ENCODE measurements around the gene RIMKLA.

Gene RIMKLA

GRCh38 chr1:42370876-42371549, 9.6 kb upstream of the RIMKLA start:
- no peak for DNase-seq (ENCODE audit: low read depth in 1 of 2, low spot score in 1 of 2)

DNA sequence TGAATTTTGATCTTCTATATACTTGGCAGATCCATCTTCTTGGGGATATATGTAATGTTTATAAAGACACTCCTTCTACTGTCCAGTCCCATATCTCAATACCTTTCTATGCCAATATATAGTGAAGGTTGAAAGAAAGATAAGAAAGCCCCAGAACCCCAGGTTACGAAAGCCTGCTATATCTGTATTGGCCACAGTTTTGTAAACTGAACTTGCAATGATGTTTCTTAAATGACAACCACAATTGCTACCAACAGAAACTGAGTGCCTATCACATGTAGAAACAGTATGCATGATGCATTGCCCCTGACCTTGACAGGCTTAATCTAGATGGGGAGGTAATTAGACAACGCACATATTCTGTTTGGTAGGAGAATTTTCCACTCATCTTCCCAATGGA, 7.8 kb upstream of the RIMKLA start:
- DNase-seq (ENCODE audit: low read depth in 1 of 2, low spot score in 1 of 2): no peak

- DNase-seq (ENCODE audit: low read depth in 1 of 2, low spot score in 1 of 2): peak in 1 of 2 donors; percentile 1
Measured at GRCh38 chr1:42379794-42380585, 602 bp upstream of the RIMKLA start.

GRCh38 chr1:42381280-42381673, 685 bp downstream of the RIMKLA start:
- DNase-seq (ENCODE audit: low read depth in 1 of 2, low spot score in 1 of 2): no peak

GRCh38 chr1:42385283-42385682, 4.7 kb downstream of the RIMKLA start:
- no peak for DNase-seq (ENCODE audit: low read depth in 1 of 2, low spot score in 1 of 2)

DNA sequence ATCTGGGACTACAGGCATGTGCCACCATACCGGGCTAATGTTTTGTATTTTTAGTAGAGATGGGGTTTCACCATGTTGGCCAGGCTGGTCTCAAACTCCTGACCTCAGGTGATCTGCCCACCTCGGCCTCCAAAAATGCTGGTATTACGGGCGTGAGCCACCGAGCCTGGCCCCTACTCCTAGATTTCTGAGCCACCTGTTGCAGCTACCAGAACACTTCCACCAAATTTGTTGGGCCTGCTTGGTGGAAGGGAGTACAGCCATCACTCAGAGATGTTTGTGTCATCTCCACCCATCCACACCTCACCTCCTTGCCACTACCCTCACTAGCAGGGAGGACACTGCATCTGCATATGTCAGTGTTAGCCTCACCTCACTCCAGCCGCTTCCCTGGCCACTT, 5.5 kb downstream of the RIMKLA start:
- DNase-seq (ENCODE audit: low read depth in 1 of 2, low spot score in 1 of 2): no peak

GRCh38 chr1:42392255-42392654, 11.7 kb downstream of the RIMKLA start:
- no peak for DNase-seq (ENCODE audit: low read depth in 1 of 2, low spot score in 1 of 2)

GRCh38 chr1:42392967-42393848, 12.6 kb downstream of the RIMKLA start:
- no peak for DNase-seq (ENCODE audit: low read depth in 1 of 2, low spot score in 1 of 2)

DNA sequence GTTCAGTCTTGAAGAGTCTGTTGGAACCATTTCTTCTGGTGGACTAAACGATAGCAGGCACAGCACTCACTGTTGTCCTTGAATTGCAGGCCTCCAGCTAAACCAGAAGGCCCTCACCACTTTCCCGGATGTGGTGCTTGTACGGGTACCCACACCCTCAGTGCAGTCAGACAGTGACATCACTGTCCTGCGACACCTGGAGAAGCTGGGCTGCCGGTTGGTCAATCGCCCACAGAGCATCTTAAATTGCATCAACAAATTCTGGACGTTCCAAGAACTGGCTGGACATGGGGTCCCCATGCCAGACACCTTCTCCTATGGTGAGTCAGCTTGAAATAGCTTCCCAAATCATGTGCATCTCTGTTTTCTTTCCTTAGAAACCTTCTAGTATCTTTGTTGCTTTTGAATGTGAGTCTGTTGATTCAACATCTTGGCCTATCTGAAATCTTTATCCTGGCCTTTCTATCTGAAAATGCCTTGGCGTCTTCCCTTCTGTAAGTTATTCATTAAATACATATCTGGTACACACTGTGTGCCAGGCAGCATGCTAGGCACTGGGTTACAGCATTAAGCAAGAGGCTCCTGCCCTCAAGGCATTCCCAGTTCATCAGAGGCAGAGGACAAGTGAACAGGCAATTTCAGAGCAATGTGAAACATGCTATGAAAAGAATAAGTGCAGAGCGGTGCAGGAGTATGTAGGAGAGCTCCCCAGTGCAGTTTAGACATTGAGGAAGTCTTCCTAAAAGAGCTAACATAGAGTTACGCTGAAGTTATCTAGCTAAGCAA, 18.9 kb downstream of the RIMKLA start:
- no peak for DNase-seq (ENCODE audit: low read depth in 1 of 2, low spot score in 1 of 2)

- no peak for DNase-seq (ENCODE audit: low read depth in 1 of 2, low spot score in 1 of 2)
Measured at GRCh38 chr1:42403880-42404400, 23.3 kb downstream of the RIMKLA start.

- no peak for DNase-seq (ENCODE audit: low read depth in 1 of 2, low spot score in 1 of 2)
Measured at GRCh38 chr1:42414551-42415496, 34.2 kb downstream of the RIMKLA start.

DNA sequence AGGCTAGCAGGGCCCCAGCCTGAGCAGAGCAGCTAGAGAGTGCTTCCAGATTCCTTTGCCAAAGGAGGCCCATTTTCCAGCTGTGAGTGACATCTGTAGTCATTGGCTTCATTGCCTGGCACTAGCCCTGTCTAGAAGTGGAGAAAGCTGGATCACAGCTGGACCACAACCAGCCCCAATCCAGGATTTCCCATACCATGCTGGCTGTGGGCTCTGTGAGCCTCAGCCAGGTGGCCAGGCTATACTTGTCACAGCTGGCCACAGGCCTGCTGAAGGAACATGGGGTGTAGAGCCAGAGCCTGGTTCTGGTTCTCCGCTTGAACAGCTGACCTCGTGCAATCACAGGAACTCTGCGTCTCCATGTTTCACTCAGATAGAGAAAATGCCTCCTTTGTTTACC, 36.6 kb downstream of the RIMKLA start:
- no peak for DNase-seq (ENCODE audit: low read depth in 1 of 2, low spot score in 1 of 2)

DNA sequence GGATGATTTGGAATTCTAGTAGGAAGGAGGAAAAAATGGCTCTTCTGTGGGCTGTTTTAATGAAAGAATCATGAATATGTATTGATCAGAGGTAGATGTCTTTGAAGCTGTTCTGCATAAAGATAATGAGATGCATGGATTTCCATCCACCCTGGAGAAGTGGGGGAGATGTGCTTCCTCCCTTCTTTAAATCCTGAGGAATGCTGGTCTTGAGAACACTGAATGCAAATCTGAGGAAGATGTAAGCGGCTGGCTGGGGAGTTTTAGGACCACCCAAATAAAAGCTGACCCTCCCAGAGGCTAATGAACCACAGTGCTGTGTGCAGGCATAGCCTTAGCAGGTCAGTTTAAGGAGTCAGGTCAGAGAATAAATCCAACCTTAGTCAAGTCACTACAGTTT, 37.9 kb downstream of the RIMKLA start:
- no peak for DNase-seq (ENCODE audit: low read depth in 1 of 2, low spot score in 1 of 2)

DNA sequence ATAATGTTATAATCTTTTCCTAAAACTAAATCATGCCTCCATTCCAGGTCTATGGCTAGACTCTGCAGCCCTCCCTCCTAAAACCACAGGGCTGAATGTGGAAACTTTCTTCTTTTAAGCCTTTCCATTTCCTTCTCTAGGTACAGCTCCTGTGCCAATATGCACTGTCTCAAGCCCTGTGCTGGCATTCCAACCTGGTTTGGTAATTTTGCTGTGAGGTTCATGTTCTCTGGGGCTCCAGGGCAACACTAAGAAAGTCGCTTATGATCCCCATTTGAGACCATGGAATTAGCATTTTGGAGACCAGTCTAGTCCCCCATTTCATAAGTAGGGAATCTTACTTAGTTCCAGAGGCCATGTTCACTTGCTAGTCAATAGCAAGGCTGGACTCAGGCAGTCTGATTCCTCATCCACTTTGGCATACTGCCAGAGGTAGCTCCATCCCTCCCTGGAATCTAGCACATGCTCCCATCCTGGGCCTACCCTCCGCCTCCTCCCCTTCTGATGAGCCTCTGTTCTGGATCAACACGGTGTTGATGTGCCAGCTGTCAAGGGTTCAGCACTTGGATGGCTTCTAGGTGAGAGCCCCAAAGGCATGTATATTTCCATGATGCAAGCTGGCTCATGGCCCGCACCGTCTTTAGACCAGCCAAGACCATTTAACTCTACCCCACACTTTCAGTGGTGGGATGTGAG, 38.7 kb downstream of the RIMKLA start:
- DNase-seq (ENCODE audit: low read depth in 1 of 2, low spot score in 1 of 2): no peak

- DNase-seq (ENCODE audit: low read depth in 1 of 2, low spot score in 1 of 2): no peak
Measured at GRCh38 chr1:42420121-42420520, 39.5 kb downstream of the RIMKLA start.

GRCh38 chr1:42420911-42421585, 40.5 kb downstream of the RIMKLA start:
- no peak for DNase-seq (ENCODE audit: low read depth in 1 of 2, low spot score in 1 of 2)

DNA sequence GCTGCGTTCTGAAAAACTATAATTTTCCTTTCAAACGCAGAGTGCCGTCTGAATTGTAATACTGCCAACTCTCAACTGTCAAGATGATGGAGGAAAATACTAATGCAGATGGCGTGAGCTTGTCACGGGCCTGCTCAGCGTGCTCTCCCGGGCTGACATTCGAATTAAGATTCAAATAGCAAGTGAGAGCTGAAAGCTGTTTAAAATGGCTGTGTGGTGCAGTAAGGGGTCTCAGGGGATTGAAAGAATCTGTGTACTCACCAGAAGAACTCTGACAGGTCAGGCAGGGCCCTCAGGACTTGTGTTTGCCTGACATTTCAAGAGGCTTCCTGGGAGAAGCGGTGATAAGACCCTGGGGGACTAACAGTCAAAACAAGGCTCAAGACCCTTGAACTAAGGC, 42.1 kb downstream of the RIMKLA start:
- DNase-seq (ENCODE audit: low read depth in 1 of 2, low spot score in 1 of 2): no peak

- no peak for DNase-seq (ENCODE audit: low read depth in 1 of 2, low spot score in 1 of 2)
Measured at GRCh38 chr1:42423681-42424080, 43.1 kb downstream of the RIMKLA start.

Data from activated CD4-positive, alpha-beta T cell treated with anti-CD3 and anti-CD28 coated beads, Interleukin-2, amount 50 U/mL, for 24 hours (primary cell).